ENCODE measurements around the gene DNAH14.

GRCh38 chr1:224906340-224906739 is 23.1 kb upstream of the DNAH14 start:
- TF ChIP-seq CTCF (IDR thresholded peaks at IDR 0.05) = no peak
- no peak for TF ChIP-seq POLR2A (IDR thresholded peaks at IDR 0.05)
